Occipital lobe (tissue), 2 donors: ENCODE results near the gene SSBP3. TPM values are rescaled to one million over a fixed set of nuclear protein-coding genes. Genes with fewer than 3 reads are reported as not detected.
"Not testable (repeated sequence)": the region's sequence is repeated elsewhere in the genome, so short reads cannot be mapped to it uniquely, and the experiment has no call there.

ENCODE experiments used
- DNase-seq: peaks from one replicate; lab custom pipeline; 2025; lab: John Stamatoyannopoulos, UW
- total RNA-seq: library from RNA; depleted of rRNA; stranded (reverse); fragments of >200 nt; gene quantifications from one replicate; pipeline ENCODE4 v1.2.3, GENCODE V29; 2014

SSBP3 gene
- total RNA-seq, 1 donor from 2014 or later, result 46.8 TPM

DNA sequence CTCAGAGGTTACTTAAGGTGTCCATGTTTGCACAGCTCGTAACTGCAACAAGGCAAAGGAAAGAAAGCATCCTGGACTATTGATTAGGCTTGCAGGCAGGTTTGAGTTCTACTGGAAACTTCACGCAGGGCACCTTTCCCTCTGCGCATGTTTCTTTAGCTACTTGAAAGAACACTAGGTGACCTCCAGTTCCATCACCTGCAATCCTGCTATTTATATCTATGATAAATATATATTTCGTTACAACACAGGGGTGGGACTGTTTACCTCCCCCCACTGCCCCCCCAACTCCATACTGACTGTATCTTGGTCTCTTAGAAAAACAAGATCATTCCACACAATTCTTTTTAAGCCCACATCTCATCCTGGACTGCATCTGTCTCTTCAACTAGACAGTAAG is 12.1 kb downstream of the SSBP3 start:
- DNase-seq, result no peak

DNA sequence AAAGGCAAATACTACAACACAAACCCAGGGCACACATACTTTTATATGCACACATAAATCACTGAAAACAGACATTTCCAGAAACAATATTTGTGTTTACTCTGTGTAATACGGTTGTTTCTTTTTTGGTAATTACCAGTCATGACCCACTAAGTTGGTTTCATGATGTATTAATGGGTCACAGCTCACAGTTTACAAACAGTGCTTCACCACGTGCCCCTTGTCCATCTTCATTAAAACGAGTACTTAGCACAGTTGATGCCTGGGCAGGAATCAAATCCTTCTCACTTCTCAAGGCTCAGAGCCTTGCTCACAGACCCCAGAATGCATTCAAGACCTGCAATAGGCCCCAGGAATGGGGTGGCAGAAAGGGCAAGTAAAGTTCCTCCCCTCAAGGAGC is 13.8 kb downstream of the SSBP3 start:
- no peak for DNase-seq

DNA sequence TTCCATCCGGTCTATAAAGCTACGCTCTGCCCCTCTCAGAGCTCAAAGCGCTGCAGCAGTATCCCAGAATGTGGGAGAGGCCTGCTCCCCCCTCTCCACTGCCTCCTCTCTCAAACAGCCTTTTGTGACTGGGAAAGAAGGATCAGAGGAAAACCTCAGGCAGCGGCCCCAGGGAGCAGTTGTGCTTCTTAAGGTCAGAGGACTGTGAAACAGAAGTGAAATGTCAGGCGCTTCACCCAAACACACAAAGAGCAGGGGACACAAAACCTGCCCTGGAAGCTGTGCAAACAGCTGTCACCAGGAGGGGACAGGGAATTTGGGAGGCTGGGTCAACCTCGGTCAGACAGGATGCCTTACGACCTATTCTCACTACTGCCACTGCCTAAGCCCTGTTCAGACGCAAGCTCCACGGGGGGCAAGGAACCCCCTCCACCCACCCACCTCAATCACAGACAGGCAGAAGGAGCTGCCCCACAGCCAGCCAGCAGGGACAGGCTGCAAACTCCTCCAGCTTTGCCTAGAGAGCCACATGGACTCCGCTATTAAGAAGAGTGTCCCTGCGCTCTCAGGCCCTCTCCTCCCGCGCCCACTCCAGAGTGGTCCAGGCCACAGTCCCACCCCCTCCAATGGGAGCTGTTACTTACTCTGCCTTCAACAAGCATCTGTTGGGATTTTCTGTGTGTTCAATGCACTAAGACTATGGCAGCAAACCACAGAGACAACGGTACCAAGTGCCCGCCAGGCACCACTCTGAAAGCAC is 14.6 kb downstream of the SSBP3 start:
- DNase-seq, result no peak

DNA sequence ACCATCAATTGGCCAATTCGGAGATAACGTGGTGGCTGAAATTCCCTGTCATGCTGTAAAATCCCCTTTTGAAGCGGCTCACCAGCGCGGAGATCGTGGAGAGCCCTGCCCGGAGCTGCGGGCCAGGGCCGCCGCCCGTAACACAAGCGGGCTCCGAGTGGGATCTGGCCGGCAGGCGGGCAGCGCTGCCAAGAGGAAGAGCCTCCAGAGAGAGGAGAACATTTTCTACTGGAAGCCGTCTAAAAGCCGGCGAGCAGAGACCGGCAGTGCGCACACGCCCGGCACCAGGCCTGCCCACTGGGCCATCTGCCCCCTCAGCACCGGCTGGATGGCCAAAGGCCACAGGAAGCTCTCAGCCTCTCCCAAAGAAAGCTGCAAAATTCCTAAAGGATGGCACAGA is 15.5 kb downstream of the SSBP3 start:
- DNase-seq, result no peak

DNA sequence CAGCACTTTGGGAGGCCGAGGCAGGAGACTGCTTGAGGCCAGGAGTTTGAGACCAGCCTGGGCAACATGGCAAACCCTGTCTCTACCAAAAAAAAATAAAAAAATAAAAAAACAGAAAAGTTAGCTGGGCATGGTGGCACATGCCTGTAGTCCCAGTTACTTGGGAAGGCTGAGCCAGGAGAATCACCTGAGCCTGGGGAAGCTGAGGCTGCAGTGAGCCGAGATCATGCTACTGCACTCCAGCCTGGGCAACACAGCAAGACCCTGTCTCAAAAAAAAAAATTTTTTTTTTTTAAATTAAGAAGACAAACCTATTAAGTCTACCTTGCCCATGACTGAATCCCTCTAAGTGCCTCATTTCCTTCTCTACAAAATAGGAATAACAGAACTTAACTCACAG is 16.6 kb downstream of the SSBP3 start:
- DNase-seq, result not testable (repeated sequence)

DNA sequence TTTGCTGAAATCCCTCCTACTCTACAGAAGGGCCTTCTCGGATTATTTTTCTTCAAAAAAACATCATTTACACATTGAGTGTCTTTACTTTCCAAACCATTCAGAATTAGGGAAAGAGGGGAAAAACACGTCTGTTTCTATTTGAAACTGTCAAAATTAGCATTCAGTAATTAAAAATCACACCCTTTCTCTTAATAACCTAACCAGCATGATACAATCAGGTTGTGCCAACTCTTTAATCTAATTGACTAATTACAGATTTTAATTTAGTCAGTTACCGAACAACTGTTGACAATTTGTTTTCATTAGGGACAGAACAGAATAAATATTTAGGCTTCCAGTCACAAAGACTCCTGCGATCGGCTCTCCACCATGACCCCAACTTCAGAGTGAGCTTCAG is 18.8 kb downstream of the SSBP3 start:
- no peak for DNase-seq

DNA sequence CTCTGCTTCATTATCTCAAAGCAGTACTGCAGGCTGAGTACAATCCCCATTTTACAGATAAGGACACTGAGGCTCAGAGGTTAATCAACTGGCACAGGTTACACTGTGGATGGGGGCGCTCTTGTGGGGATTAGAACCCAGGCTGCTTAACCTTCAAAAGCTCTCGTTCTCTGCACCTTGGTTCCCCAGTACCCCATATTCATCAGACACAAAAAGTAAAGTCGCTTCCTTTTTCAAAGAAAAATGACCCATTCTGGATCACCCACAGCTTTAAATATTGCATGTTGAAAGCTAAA is 20.5 kb downstream of the SSBP3 start:
- DNase-seq, result no peak

DNA sequence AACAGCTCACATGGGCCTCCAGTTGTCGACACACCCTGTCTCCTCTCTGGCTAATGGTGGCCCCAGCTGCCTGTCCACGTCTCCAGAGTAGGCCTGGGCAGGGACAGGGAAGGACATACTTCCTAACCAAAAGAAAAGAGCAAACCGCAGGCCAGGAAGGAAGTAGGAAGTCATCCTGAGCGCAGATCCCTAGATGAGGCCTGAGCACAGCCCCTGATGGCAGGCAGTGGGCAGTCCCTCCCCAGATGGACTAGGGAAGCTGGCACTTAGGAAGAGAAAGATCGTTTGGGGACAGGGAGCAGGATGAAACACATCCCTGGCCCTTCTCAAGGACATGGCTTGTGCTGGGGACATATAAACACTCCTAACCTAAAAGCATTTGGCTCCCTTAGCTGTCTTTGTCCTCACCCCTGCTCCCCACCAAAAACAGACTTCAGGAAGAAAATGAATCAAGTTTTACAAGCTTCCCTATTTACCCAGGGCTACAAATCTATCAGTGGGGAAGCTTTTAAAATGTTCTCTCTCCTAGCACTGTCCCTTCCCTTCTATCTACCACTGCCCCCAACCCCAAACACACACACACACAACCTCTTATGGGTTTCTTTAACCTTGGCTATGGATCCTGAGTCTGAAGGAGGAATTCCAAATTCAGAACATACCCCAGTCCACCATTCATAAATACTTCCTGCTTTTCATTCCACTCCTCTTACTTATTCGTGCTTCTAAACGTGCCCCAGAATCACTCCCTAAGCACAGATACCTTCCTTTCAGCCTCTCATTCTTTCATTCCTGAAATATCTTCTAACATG is 21.1 kb downstream of the SSBP3 start:
- no peak for DNase-seq

DNA sequence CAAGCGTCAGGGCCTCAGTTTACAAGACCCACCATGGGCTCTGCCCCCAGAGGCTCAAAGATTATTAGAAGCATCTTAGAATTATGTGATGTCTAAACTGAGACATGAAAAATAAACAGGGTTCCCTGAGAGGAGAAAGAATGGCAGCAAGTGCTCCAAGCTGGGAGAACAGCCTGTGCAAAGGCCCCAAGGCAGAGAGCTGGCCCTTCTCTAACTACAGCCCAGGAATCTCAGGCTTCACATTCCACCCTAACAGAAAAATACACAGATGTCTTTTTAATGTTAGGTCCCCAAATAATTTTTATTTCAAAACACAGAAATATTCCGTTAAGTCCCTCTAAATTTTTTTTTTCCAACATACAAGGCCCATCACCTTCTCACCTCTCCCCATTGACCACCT is 21.7 kb downstream of the SSBP3 start:
- no peak for DNase-seq

DNA sequence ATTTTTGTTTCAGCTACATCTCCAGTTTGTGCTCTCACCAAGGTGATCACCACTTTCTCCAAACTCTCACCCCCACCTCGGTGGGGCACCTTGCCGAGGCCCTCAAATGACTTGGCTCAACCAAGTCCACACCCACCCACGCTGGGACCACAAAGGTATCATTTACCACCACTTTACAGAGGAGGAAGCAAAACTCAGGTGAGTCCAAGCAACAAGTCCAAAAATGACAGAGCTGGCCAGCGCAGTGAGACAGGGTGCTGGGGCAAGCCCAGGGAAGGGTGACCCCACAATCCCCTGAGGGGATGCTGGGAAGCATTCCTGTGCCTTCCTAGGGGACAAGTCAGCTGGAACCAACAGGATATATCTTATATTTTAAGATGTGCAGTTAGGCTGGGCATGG is 24.7 kb downstream of the SSBP3 start:
- DNase-seq, result no peak

DNA sequence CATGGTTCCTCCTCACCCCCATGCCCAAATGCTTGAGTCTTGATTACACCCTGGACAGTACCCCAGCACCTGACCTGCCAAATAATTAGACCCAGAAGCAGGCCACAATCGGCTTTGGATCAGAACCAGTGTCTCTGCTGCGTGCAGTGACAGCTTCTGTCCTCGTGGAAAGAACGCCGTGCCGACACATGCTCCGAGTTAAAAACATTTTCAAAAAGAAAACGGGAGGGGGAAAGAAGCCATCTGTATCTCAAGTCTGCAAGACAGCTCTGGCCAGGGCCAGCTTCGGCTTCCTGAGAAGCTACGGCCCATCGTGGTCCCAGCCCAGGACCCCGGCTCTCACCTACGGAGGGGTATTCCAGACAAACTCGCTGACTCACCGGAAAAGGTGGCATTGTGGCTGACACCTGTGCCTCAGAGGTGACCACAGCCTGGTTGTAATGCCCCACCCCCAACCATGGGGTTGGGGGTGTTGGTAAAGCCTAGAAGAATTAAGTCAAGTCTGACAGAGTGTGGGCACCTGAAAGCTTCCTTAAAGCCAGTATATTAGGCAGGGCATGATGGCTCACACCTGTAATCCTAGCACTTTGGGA is 25.8 kb downstream of the SSBP3 start:
- DNase-seq, result no peak

DNA sequence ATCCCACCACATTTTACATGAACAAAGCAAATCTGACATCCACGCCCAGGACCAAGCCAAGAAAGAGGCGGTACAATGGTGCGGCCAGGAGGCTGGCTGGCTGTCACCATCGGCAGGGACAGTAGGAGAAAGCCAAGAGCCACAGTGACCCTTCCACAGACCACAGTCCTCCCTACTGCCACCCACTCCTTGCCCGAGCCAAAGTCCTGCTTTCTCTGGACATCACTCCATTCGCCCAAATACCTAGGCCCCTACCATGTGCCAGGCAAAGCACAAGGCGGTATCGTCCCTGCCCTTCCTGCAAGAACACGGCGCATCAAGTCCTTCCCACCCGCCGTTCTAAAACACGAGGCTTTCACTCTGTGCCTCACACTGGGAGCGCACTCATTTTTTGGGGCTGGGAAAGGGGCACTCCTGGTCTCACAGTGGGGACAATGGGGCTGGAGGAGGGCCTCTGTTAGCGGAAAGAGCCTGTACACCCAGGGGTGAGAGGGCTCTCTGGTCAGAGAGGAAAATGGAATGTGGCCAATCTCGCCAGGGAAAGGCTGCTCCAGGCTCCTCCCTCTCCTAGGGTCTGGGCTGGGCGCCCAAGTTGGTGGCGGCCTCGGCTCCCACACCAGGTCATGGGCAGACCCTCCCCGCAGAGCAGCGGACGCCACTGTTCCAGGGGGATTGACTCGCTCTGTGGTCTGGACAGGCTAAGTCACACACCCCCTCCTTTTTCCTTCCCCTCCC is 26.5 kb downstream of the SSBP3 start:
- no peak for DNase-seq

DNA sequence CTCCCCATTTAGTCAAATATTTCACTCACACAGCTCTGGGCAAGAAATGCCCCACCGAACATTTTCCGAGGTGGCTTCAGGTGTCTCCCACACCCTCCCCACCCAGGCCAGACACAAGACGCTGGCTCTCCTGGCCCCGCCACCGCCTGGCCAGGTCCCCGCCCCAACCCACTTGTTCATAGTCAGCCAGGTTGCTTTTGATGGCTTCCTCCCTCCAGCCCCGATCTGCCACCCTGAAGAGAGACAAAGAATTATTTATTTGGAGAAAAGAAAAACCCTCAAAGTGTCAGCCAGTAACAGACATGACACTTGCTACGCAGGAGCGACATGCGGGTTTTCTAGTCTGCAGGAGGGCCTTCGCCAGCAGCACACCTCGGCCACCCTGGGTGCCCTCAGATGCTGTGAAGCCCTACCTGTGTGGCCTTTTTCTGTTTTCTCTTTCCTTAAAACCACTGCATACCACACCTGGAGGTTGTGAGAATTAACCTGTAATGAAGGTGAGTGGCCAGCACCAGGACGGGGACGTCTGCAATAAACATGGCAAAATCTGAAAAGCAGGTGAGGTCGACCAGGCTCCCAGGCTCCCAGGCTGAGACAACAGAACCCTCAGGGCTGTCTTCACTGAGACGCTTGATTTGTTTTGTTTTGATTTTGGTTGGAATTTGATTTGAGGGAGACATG is 27.2 kb downstream of the SSBP3 start:
- no peak for DNase-seq

DNA sequence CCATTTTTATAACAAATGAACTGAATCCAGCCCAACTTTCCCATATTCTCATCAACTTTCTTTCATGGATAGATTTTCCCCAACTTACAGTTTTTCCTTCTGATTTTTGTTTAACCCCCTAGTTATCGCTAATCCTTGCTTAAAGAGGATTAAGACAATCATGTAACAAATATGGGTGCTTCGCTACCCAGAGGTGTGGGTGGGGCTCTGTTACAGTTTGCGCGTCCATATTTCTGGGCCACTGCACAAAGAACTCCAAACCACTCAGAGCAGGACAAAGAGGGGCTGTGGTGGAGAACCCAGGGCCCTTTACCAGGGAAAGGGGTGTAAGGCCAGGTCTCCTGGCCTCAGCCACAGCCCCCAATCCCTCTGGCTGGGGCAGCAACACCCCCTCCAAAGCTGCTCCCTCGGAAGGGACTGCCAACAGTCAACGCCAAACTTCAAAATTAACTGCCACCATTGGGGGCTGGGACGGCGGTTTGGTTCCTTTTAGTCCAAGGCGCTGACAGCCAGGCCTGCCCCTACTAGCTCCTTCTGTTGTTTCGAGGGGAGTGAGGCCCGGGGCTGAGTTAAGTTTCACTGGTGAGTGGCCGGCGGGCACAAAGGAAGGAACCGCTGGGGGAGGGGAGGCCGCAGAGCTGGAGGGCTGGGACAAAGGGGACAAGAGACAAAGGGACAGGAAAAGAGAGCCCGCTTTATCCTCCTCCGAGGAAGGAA is 27.9 kb downstream of the SSBP3 start:
- DNase-seq, result no peak

DNA sequence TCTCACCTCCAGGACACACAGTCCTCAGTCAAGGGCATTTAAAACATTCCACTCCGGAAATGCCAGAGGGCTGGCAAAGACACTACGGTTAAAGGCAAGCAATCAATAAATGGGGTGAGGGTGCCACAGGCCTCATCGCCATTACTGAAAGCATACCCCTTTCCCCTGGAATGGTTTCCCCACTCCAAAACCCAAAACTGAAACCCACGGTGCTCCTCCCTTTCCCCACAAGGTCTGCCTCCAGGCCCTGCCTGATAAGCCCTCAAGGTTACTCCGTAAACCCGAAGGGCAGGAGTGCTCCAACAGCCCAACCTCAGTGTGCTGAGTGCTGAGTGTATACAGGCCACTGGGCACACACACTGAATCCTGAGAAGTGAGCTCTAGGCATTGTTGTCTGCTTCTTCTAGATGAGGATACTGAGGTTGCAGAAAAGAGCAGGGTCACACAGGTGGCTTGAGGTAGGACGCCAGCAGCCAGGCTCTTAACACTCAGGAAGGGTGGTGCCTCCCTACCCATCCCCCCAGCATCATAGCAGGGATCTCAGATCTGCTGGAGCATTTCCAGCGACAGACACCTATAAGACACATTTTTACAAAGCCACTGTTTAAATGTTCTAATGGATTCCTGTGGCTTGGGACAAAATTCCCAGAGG is 29.0 kb downstream of the SSBP3 start:
- no peak for DNase-seq

DNA sequence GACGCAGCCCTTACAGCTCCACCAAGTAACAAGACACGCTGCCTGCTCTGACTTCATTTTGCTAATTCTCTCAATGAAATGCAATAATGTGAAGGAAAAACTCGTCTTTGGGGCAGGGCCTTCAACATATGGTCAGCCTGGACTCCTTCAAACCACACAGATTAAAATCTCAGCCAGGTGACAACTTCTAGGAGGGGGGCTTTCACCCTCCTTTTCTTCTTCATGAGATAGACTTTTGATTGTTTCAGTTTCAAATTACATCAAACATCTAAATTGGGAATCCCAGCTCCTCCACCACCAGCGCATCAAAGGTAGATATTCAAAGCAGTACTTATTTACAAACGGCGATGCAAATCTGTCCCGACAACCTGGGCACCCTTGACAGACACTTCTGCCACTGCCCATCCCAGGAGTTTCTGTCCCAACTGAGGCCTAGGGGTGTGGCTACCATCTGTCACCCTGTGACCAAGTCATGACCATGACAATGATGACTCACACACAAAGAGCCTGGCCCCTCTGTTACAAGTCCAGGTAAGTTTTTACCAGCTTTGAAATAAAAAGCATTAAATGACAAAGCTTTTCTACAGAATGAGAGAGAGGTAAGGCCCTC is 29.7 kb downstream of the SSBP3 start:
- no peak for DNase-seq

DNA sequence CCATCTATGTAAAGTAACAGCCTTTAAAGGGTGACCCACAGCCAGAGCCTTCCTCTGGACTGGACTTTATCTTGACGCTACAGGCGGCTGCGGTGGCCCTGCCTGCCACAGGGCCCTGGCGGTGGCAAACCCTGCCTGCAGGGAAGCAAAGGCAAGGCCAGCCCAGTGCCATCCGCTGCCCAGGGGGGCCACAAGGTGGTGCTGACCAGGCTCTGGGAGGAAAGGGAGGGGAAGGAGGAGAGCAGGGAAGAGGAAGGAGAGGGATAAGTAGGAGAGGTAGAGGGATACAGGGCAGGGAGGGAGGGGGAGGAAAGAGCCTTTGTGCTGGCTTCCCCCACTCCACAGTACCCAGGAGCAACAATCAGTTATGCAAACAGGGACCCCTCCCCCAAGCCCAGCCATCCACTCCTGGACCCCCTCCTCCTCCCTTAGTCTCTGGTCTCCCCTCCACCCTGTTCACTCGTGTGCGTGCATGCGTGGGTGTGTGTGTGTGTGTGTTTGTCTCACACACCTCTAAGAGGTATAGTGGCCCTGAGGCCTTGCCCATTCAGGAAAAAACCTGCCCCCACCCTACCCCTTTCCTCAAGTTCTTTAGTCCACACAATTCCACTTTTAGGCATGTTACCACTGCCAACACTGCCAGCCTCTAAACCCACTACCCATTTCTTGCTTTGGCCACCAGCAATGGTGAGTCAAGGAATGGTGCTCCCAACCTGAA is 30.3 kb downstream of the SSBP3 start:
- DNase-seq, result no peak

DNA sequence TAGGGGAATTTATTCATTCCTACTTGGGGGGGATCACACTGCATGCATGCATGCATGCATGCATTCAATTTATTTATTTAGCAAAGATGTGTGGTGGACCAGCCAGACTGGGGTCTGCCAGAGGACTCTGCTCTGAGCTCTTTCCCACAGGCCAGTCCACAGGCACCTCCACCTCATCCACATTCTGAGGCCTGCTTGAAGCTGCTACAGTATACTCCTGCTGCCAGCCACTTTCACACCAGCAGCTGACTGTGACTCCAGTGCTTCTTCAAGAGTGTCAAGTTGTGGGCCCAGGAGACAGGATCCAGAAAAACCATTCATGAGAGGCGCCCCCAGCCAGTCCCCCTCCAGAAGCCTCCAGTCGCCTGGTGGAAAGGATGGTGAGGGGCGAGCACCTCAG is 30.9 kb downstream of the SSBP3 start:
- no peak for DNase-seq

DNA sequence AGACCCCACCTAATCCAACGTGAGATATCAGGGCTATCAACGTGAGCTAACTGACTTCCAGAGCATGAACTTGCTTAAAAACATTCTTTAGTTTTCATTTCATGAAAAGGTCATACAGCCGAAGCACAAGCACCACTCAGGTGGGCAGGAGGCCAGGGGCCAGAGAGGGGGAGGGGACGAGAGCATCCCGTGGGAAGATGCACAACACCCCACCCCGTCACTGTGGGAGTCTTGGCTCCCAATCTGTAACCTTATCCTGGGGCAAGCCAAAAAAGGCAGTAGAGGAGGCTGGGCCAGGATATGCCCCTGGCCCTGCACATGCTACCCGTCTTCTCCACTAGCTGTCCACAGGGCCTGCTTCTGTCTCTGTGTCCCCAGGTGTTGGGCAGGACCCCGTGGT is 31.4 kb downstream of the SSBP3 start:
- DNase-seq, result no peak
